H9 (cell line): ENCODE data around the gene PLEKHN1. TPM values are rescaled to one million over a fixed set of nuclear protein-coding genes. Genes with fewer than 3 reads are reported as not detected.

Experiments used
- DNase-seq: peaks from one replicate; pipeline ENCODE4 v3.0.0-alpha.2; 2017
- H2AFZ ChIP-seq: one replicate; pipeline ENCODE4 v1.6.1; 2013; ENCODE audit warnings: mild to moderate bottlenecking, low read length, control low read depth, moderate library complexity
- H2AK5ac ChIP-seq: 2 replicates; pipeline ENCODE4 v1.6.1; 2013; ENCODE audit warnings: low read length, control low read depth, mixed read lengths; ENCODE audit not compliant: insufficient read length
- H2BK120ac ChIP-seq: one replicate; pipeline ENCODE4 v1.6.1; 2013; ENCODE audit warnings: low read depth, mild to moderate bottlenecking, low read length, control low read depth, inconsistent platforms; ENCODE audit not compliant: poor library complexity, severe bottlenecking
- H2BK12ac ChIP-seq: 2 replicates; pipeline ENCODE4 v1.6.1; 2013; ENCODE audit warnings: low read length, control low read depth, mixed read lengths, low read depth; ENCODE audit not compliant: insufficient read length
- H2BK15ac ChIP-seq: 2 replicates; pipeline ENCODE4 v1.6.1; 2013; ENCODE audit warnings: low read depth, low read length, control low read depth
- H2BK20ac ChIP-seq: one replicate; pipeline ENCODE4 v1.6.1; 2013; ENCODE audit warnings: low read depth, mild to moderate bottlenecking, low read length, control low read depth, inconsistent platforms; ENCODE audit not compliant: poor library complexity, severe bottlenecking
- H2BK5ac ChIP-seq: 2 replicates; pipeline ENCODE4 v1.6.1; 2013; ENCODE audit warnings: low read length, control low read depth, mixed read lengths; ENCODE audit not compliant: insufficient read length
- H3K14ac ChIP-seq: 2 replicates; pipeline ENCODE4 v1.6.1; 2013; ENCODE audit warnings: low read length, control low read depth; ENCODE audit not compliant: insufficient read depth
- H3K18ac ChIP-seq: 2 replicates; pipeline ENCODE4 v1.6.1; 2013; ENCODE audit warnings: low read depth, mild to moderate bottlenecking, mixed read lengths, low read length, control low read depth; ENCODE audit not compliant: insufficient read length
- H3K23ac ChIP-seq: 2 replicates; pipeline ENCODE4 v1.6.1; 2013; ENCODE audit warnings: low read length, control low read depth, mixed read lengths, low read depth; ENCODE audit not compliant: insufficient read length
- H3K23me2 ChIP-seq: 2 replicates; pipeline ENCODE4 v1.6.1; 2013; ENCODE audit warnings: low read depth, mild to moderate bottlenecking, mixed read lengths, low read length, control low read depth; ENCODE audit not compliant: insufficient read length, poor library complexity, severe bottlenecking
- H3K27ac ChIP-seq: 2 replicates; pipeline ENCODE4 v1.5.1; 2013; ENCODE audit warnings: low read length, control low read depth, mixed read lengths, low read depth; ENCODE audit not compliant: insufficient read length
- H3K27me3 ChIP-seq: 2 replicates; pipeline ENCODE4 v1.6.1; 2013; ENCODE audit warnings: low read length, control low read depth, inconsistent platforms; ENCODE audit not compliant: insufficient read depth
- H3K4ac ChIP-seq: 2 replicates; pipeline ENCODE4 v1.6.1; 2013; ENCODE audit warnings: low read depth, mild to moderate bottlenecking, control low read depth, inconsistent platforms, low read length, moderate library complexity
- H3K4me1 ChIP-seq: 2 replicates; pipeline ENCODE4 v1.6.1; 2013; ENCODE audit warnings: low read length, control low read depth, inconsistent platforms; ENCODE audit not compliant: insufficient read depth
- H3K4me2 ChIP-seq: 2 replicates; pipeline ENCODE4 v1.6.1; 2013; ENCODE audit warnings: low read length, control low read depth, mixed read lengths; ENCODE audit not compliant: insufficient read length, insufficient read depth
- H3K56ac ChIP-seq: 2 replicates; pipeline ENCODE4 v1.6.1; 2013; ENCODE audit warnings: low read depth, mild to moderate bottlenecking, mixed read lengths, low read length, control low read depth; ENCODE audit not compliant: insufficient read length
- H3K79me1 ChIP-seq: 2 replicates; pipeline ENCODE4 v1.6.1; 2013; ENCODE audit warnings: low read depth, mild to moderate bottlenecking, moderate library complexity, low read length, control low read depth, inconsistent platforms; ENCODE audit not compliant: insufficient read depth, poor library complexity, severe bottlenecking
- H3K79me2 ChIP-seq: 2 replicates; pipeline ENCODE4 v1.6.1; 2013; ENCODE audit warnings: low read length, control low read depth, inconsistent platforms; ENCODE audit not compliant: insufficient read depth
- H3K9ac ChIP-seq: 2 replicates; pipeline ENCODE4 v1.6.1; 2013; ENCODE audit warnings: low read length, control low read depth, mixed read lengths; ENCODE audit not compliant: insufficient read length; ENCODE audit errors: extremely low read depth
- H3K9me3 ChIP-seq: one replicate; pipeline ENCODE4 v1.6.1; 2013; ENCODE audit warnings: low read depth, low read length, inconsistent platforms; ENCODE audit not compliant: control insufficient read depth
- H3T11ph ChIP-seq: one replicate; pipeline ENCODE4 v1.6.1; 2013; ENCODE audit warnings: mild to moderate bottlenecking, low read length, control low read depth, inconsistent platforms
- H4K20me1 ChIP-seq: one replicate; pipeline ENCODE4 v1.6.1; 2013; ENCODE audit not compliant: control insufficient read depth, insufficient read length, insufficient read depth
- H4K5ac ChIP-seq: 2 replicates; pipeline ENCODE4 v1.6.1; 2013; ENCODE audit warnings: low read depth, mild to moderate bottlenecking, mixed read lengths, low read length, control low read depth; ENCODE audit not compliant: insufficient read length
- H4K8ac ChIP-seq: replicated peaks from 2 replicates; pipeline ENCODE4 v1.6.1; 2013; ENCODE audit warnings: low read length, control low read depth, mixed read lengths, low read depth; ENCODE audit not compliant: insufficient read length
- H4K91ac ChIP-seq: 2 replicates; pipeline ENCODE4 v1.6.1; 2013; ENCODE audit warnings: low read depth, mild to moderate bottlenecking, moderate library complexity, mixed read lengths, low read length, control low read depth; ENCODE audit not compliant: insufficient read length
- H3K27ac Mint-ChIP-seq, 3 experiments: 2 replicates in 2 of 3; 3 replicates in 1 of 3; pipeline ENCODE4 v1.8.0; 2020 to 2021; ENCODE audit warnings: mixed read lengths in 3 of 3, mild to moderate bottlenecking in 1 of 3, moderate library complexity in 1 of 3
- H3K27me3 Mint-ChIP-seq: 2 replicates; pipeline ENCODE4 v1.8.0; 2021; ENCODE audit warnings: low read depth, mild to moderate bottlenecking, moderate library complexity, mixed read lengths
- H3K36me3 Mint-ChIP-seq, 3 experiments: 2 replicates in 2 of 3; 3 replicates in 1 of 3; pipeline ENCODE4 v1.8.0; 2020 to 2021; ENCODE audit warnings: low read depth in 3 of 3, mixed read lengths in 3 of 3; ENCODE audit not compliant: insufficient read depth in 1 of 3
- H3K4me1 Mint-ChIP-seq, 2 experiments: 2 replicates each; pipeline ENCODE4 v1.8.0; 2020; ENCODE audit warnings: mixed read lengths in 2 of 2
- H3K4me3 Mint-ChIP-seq, 2 experiments: 2 replicates in 1 of 2; 3 replicates in 1 of 2; pipeline ENCODE4 v1.8.0; 2020 to 2021; ENCODE audit warnings: mild to moderate bottlenecking in 2 of 2, mixed read lengths in 2 of 2, moderate library complexity in 1 of 2
- H3K9me3 Mint-ChIP-seq, 2 experiments: 2 replicates in 1 of 2; 3 replicates in 1 of 2; pipeline ENCODE4 v1.8.0; 2020; ENCODE audit warnings: mild to moderate bottlenecking in 2 of 2, mixed read lengths in 2 of 2, moderate library complexity in 1 of 2
- CTCF ChIP-seq: fragments of 200-600 bp; sonication (generic); conservative IDR thresholded peaks from 3 replicates; pipeline ENCODE4 v1.8.0; 2021; ENCODE audit warnings: antibody characterized with exemption, mild to moderate bottlenecking
- WGBS: extraction: QIAGEN DNeasy Blood & Tissue Kit; methylation state at CpG from one replicate; pipeline ENCODE4 v1.1.7; 2013; ENCODE audit warnings: missing lambda C conversion rate, low lambda C conversion rate, mixed read lengths; ENCODE audit not compliant: insufficient read length; ENCODE audit errors: extremely low coverage; 5-methylcytosine and 5-hydroxymethylcytosine counted together
- total RNA-seq: library from RNA; stranded (reverse); gene quantifications from 2 replicates; pipeline ENCODE4 v1.2.1, GENCODE V29; 2021

PLEKHN1 gene
- total RNA-seq, 1 experiment from 2014 or later = 3.0 TPM

- Histone ChIP-seq H3K23me2 (peaks cover 7% of the 10 kb centered on the region), H2BK20ac (no peak overlapping the region), H3K18ac (no peak overlapping the region), H3K56ac (no peak overlapping the region), H2AK5ac (no peak overlapping the region), H3K27ac (no peak overlapping the region), H4K8ac (no peak overlapping the region), H2BK12ac (no peak overlapping the region), H3K4ac (no peak overlapping the region), H3K9me3 (no peaks in the 10 kb centered on the region), H3K23ac (no peak overlapping the region), H3K9ac (no peak overlapping the region), H3K27me3 (no peaks in the 10 kb centered on the region), H4K5ac (no peak overlapping the region), H3T11ph (no peak overlapping the region), H2BK5ac (no peak overlapping the region), H3K79me1 (peaks cover 4% of the 10 kb centered on the region), H3K79me2 (peaks cover 2% of the 10 kb centered on the region; the same call in 1 of the 2 replicates), H4K20me1 (peaks cover 3% of the 10 kb centered on the region), H4K91ac (no peak overlapping the region), H2AFZ (no peak overlapping the region), H3K14ac (no peak overlapping the region), H2BK120ac (no peak overlapping the region), H2BK15ac (no peak overlapping the region), H3K4me1 (peaks cover 4% of the 10 kb centered on the region; the same call in 1 of the 2 replicates), H3K4me2 (no peak overlapping the region)
- Mint-ChIP-seq H3K4me3 (peak overlapping the region; percentile 29 to 32; a peak in 3 of 5 replicates), H3K36me3 (peaks cover 3 to 22% (median 16%) of the 10 kb centered on the region in 3 experiments; a peak in 6 of 7 replicates), H3K4me1 (peaks cover 27 to 39% of the 10 kb centered on the region in 2 experiments), H3K27ac (no peak overlapping the region), H3K27me3 (peaks cover 6% of the 10 kb centered on the region), H3K9me3 (no peaks in the 10 kb centered on the region; a peak in 1 of 5 replicates)
- no peak for DNase-seq
- no peak for TF ChIP-seq CTCF
- WGBS = no CpG with 5 or more reads among the region's 27 CpGs
Observed at GRCh38 chr1:1022302-1023009, 56.2 kb downstream of the PLEKHN1 start.
